Measurements from ENCODE around the gene SLC35F6. TPM values are rescaled to one million over a fixed set of nuclear protein-coding genes. Genes with fewer than 3 reads are reported as not detected.
A peak's percentile ranks its signal among the peaks of the same experiment; 100 is the strongest.

Gene SLC35F6
- total and polyA plus RNA-seq, 9 of the 15 experiments (the other 6 are each of a cell fraction or from before 2014, with no cell fraction given) = 11.9 to 47.3 (median 22.5) TPM

DNA sequence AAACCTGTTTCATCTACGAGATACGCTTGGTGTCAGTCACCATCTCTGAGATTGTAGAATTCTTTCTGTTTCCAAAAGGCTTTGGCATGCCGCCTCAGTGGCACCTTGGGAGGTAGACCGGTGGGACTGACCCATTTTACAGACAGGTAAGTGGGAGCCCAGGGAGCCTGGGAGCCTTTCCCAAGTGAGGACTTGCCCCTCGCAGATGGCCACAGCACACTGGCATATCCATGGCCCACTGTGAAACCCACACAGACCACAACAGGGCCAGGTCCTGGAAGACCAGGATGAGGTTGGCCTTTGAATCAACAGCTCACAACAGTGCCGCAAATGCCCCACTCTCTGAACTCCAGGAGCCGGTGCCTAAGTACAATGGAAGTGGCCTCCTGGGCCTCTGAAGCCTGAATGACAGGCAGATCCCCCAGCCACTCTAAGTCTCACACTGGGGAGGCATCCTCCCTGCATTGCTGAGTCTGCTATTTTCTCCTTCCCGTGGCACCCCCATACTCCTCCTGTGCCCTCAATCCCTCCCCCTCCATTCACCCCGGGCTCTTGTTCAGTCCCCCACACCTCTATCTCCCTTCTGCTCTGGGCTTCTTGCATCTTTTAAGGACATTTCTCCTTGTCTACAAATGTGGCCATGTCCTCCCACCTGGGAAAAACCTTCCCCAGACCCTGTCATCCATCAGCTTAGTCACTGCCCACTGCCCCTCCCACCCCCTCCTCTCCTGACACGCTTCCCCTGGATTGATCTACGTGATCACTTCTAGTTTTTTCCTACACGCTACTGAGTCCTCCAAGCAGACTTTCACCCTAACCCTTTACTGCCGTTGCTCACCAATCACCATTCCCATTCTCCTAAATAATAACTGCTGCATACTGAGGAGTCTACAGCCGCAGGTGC is 48.0 kb downstream of the SLC35F6 start:
- DNase-seq (ENCODE audit: extremely low read depth in 1 of 4, low spot score in 3 of 4) = no peak
- FAIRE-seq = no peak
- Histone ChIP-seq H3K9me1 (ENCODE audit: control insufficient read depth, insufficient read depth, low read length) (peaks cover 3% of the 10 kb centered on the region), H3K27me3 (ENCODE audit: control insufficient read depth in 2 of 2, insufficient read depth in 2 of 2, low read length in 2 of 2) (peaks cover 21 to 48% of the 10 kb centered on the region in 2 experiments; a peak in 4 of 5 replicates), H3K4me1 (replicated peaks in 1 of 2; ENCODE audit: control insufficient read depth in 2 of 2, insufficient read depth in 2 of 2, low read length in 2 of 2) (peaks cover 3 to 4% of the 10 kb centered on the region in 2 experiments; a peak in 3 of 5 replicates), H3K79me2 (ENCODE audit: control insufficient read depth, insufficient read depth, low read length) (no peaks in the 10 kb centered on the region), H2AFZ (ENCODE audit: low read depth, low read length) (no peak overlapping the region), H3K9me3 (replicated peaks; ENCODE audit: control insufficient read depth, insufficient read depth, low read depth, low read length) (no peaks in the 10 kb centered on the region), H3K9ac (ENCODE audit: insufficient read depth in 1 of 2, low read depth in 2 of 2, low read length in 2 of 2) (no peak overlapping the region), H3K4me2 (ENCODE audit: insufficient read depth, low read length) (no peak overlapping the region), H3K36me3 (ENCODE audit: control insufficient read depth, insufficient read depth, low read length) (no peaks in the 10 kb centered on the region), H3K27ac (ENCODE audit: extremely low read depth, low read depth, low read length) (no peak overlapping the region), H4K20me1 (replicated peaks; ENCODE audit: control insufficient read depth, insufficient read depth, low read length) (no peaks in the 10 kb centered on the region; the same call in 1 of the 2 replicates), H3K4me3 (no peak overlapping the region)
- POLR2A ChIA-PET = no interaction called here
- TF ChIP-seq C11orf30 (IDR thresholded peaks at IDR 0.05; ENCODE audit: low read depth) = peak; percentile 29; the same call in 1 of the 2 replicates
- TF ChIP-seq, protein P1, sequence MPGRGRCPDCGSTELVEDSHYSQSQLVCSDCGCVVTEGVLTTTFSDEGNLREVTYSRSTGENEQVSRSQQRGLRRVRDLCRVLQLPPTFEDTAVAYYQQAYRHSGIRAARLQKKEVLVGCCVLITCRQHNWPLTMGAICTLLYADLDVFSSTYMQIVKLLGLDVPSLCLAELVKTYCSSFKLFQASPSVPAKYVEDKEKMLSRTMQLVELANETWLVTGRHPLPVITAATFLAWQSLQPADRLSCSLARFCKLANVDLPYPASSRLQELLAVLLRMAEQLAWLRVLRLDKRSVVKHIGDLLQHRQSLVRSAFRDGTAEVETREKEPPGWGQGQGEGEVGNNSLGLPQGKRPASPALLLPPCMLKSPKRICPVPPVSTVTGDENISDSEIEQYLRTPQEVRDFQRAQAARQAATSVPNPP (IDR thresholded peaks at IDR 0.05; ENCODE audit: borderline replicate concordance, insufficient read depth, insufficient read length) = no peak
- peak; percentile 59; the same call in 1 of the 2 replicates for TF ChIP-seq ZNF316 (IDR thresholded peaks at IDR 0.05)
- TF ChIP-seq SMARCA4 (IDR thresholded peaks at IDR 0.05) = no peak
- CTCF ChIA-PET (ENCODE audit: low intra/inter-chr PET ratio) = no interaction called here
- no peak for ATAC-seq
- in situ Hi-C loops (cut with MboI) (no loop called here), intact Hi-C loops (cut with micrococcal nuclease) (no loop called here)
- WGBS (ENCODE audit: insufficient coverage, low coverage, missing lambda C conversion rate) = 6% methylated on average over 13 of the region's 14 CpGs
- no TSS peak for BruUV-seq (replicated peaks)

Data from K562 (cell line).